ENCODE measurements around the gene BDH2.

The BDH2 gene

GRCh38 chr4:103099691-103100392 is at the start of gene BDH2:
Gene BDH2 (minus strand): TSS chr4:103099834. CDS start chr4:103096254, 3,580 bp downstream.
- peak; percentile 91 for DNase-seq (ENCODE audit: low spot score)

- no peak for DNase-seq (ENCODE audit: low spot score)
Observed at GRCh38 chr4:103144926-103145325, 45.3 kb upstream of the BDH2 start.

- no peak for DNase-seq (ENCODE audit: low spot score)
Observed at GRCh38 chr4:103137446-103137827, 37.8 kb upstream of the BDH2 start.

GRCh38 chr4:103136671-103137445 is 37.2 kb upstream of the BDH2 start:
- no peak for DNase-seq (ENCODE audit: low spot score)

GRCh38 chr4:103129174-103129573 is 29.5 kb upstream of the BDH2 start:
- no peak for DNase-seq (ENCODE audit: low spot score)

- DNase-seq (ENCODE audit: low spot score): no peak
Observed at GRCh38 chr4:103126126-103126525, 26.5 kb upstream of the BDH2 start.

GRCh38 chr4:103123114-103123513 is 23.5 kb upstream of the BDH2 start:
- no peak for DNase-seq (ENCODE audit: low spot score)

- DNase-seq (ENCODE audit: low spot score): no peak
Observed at GRCh38 chr4:103118166-103118565, 18.5 kb upstream of the BDH2 start.

- DNase-seq (ENCODE audit: low spot score): no peak
Observed at GRCh38 chr4:103111598-103111997, 12.0 kb upstream of the BDH2 start.

- DNase-seq (ENCODE audit: low spot score): no peak
Observed at GRCh38 chr4:103108542-103108941, 8.9 kb upstream of the BDH2 start.

- DNase-seq (ENCODE audit: low spot score): no peak
Observed at GRCh38 chr4:103105558-103106356, 6.1 kb upstream of the BDH2 start.

GRCh38 chr4:103104886-103105285 is 5.3 kb upstream of the BDH2 start:
- DNase-seq (ENCODE audit: low spot score): no peak

GRCh38 chr4:103100691-103101090 is 1.1 kb upstream of the BDH2 start:
- no peak for DNase-seq (ENCODE audit: low spot score)

- DNase-seq (ENCODE audit: low spot score): peak; percentile 49
Observed at GRCh38 chr4:103098756-103099440, 736 bp downstream of the BDH2 start.

GRCh38 chr4:103098341-103098740 is 1.3 kb downstream of the BDH2 start:
- peak; percentile 30 for DNase-seq (ENCODE audit: low spot score)

- no peak for DNase-seq (ENCODE audit: low spot score)
Observed at GRCh38 chr4:103097112-103097511, 2.5 kb downstream of the BDH2 start.

GRCh38 chr4:103095080-103095479 is 4.6 kb downstream of the BDH2 start:
- peak; percentile 77 for DNase-seq (ENCODE audit: low spot score)

GRCh38 chr4:103092245-103092644 is 7.4 kb downstream of the BDH2 start:
- DNase-seq (ENCODE audit: low spot score): no peak

GRCh38 chr4:103091601-103092223 is 7.9 kb downstream of the BDH2 start:
- DNase-seq (ENCODE audit: low spot score): peak; percentile 86

- DNase-seq (ENCODE audit: low spot score): no peak
Observed at GRCh38 chr4:103089481-103089880, 10.2 kb downstream of the BDH2 start.

- DNase-seq (ENCODE audit: low spot score): no peak
Observed at GRCh38 chr4:103086551-103086950, 13.1 kb downstream of the BDH2 start.
